Parathyroid adenoma (tissue), 2 donors: ENCODE results near the gene EEPD1.

ENCODE experiments used
- H2AFZ ChIP-seq: fragments of 300-600 bp; sonication (generic); one replicate; pipeline ENCODE4 v1.7.0; 2017; ENCODE audit warnings: antibody characterized with exemption, mild to moderate bottlenecking
- H3K27ac ChIP-seq: fragments of 300-600 bp; sonication (generic); one replicate; pipeline ENCODE4 v1.7.0; 2017
- H3K27me3 ChIP-seq: fragments of 300-600 bp; sonication (generic); one replicate; pipeline ENCODE4 v1.7.0; 2017; ENCODE audit warnings: low read length; ENCODE audit not compliant: control insufficient read depth, insufficient read depth
- H3K36me3 ChIP-seq: fragments of 300-600 bp; sonication (generic); one replicate; pipeline ENCODE4 v1.7.0; 2017; ENCODE audit warnings: low read length; ENCODE audit not compliant: control insufficient read depth, insufficient read depth
- H3K4me1 ChIP-seq: fragments of 300-600 bp; sonication (generic); one replicate; pipeline ENCODE4 v1.7.0; 2017; ENCODE audit warnings: control low read depth
- H3K4me2 ChIP-seq: fragments of 300-600 bp; sonication (generic); one replicate; pipeline ENCODE4 v1.7.0; 2017; ENCODE audit warnings: low read length
- H3K4me3 ChIP-seq: fragments of 300-600 bp; sonication (generic); one replicate; pipeline ENCODE4 v1.7.0; 2017; ENCODE audit warnings: low read depth, low read length
- H3K79me2 ChIP-seq: fragments of 300-600 bp; sonication (generic); one replicate; pipeline ENCODE4 v1.7.0; 2017; ENCODE audit warnings: control low read depth
- H3K9ac ChIP-seq: fragments of 300-600 bp; sonication (generic); one replicate; pipeline ENCODE4 v1.7.0; 2017; ENCODE audit warnings: mild to moderate bottlenecking
- H3K9me3 ChIP-seq: fragments of 300-600 bp; sonication (generic); one replicate; pipeline ENCODE4 v1.7.0; 2017; ENCODE audit warnings: low read length; ENCODE audit not compliant: control insufficient read depth
- CTCF ChIP-seq: fragments of 300-600 bp; sonication (generic); IDR thresholded peaks from one replicate; pipeline ENCODE4 v1.7.0; 2017; ENCODE audit warnings: antibody characterized with exemption, mild to moderate bottlenecking
- donor health status: primary hyperparathyroidism.

Gene EEPD1

GRCh38 chr7:36217961-36218284 is 64.9 kb downstream of the EEPD1 start:
- no peak overlapping the region for H3K4me3 ChIP-seq
- no peaks in the 10 kb centered on the region for H3K9me3 ChIP-seq
- TF ChIP-seq CTCF, result no peak
- no peak overlapping the region for H3K4me2 ChIP-seq
- H3K27ac ChIP-seq, result no peak overlapping the region
- no peaks in the 10 kb centered on the region for H3K36me3 ChIP-seq
- no peaks in the 10 kb centered on the region for H3K4me1 ChIP-seq
- H3K9ac ChIP-seq, result no peak overlapping the region
- no peak overlapping the region for H2AFZ ChIP-seq
- no peaks in the 10 kb centered on the region for H3K79me2 ChIP-seq
- no peaks in the 10 kb centered on the region for H3K27me3 ChIP-seq

GRCh38 chr7:36219429-36219828 is 66.4 kb downstream of the EEPD1 start:
- no peak overlapping the region for H3K4me3 ChIP-seq
- H2AFZ ChIP-seq, result no peak overlapping the region
- H3K27ac ChIP-seq, result no peak overlapping the region
- no peak for TF ChIP-seq CTCF
- H3K9me3 ChIP-seq, result no peaks in the 10 kb centered on the region
- no peaks in the 10 kb centered on the region for H3K4me1 ChIP-seq
- no peaks in the 10 kb centered on the region for H3K36me3 ChIP-seq
- H3K4me2 ChIP-seq, result no peak overlapping the region
- H3K27me3 ChIP-seq, result no peaks in the 10 kb centered on the region
- no peak overlapping the region for H3K9ac ChIP-seq
- no peaks in the 10 kb centered on the region for H3K79me2 ChIP-seq

GRCh38 chr7:36223851-36224250 is 70.8 kb downstream of the EEPD1 start:
- Histone ChIP-seq H3K9me3 (no peaks in the 10 kb centered on the region), H2AFZ (no peak overlapping the region), H3K27me3 (no peaks in the 10 kb centered on the region), H3K79me2 (no peaks in the 10 kb centered on the region), H3K4me3 (no peak overlapping the region), H3K9ac (no peak overlapping the region), H3K4me2 (no peak overlapping the region), H3K36me3 (no peaks in the 10 kb centered on the region), H3K27ac (no peak overlapping the region), H3K4me1 (no peaks in the 10 kb centered on the region)
- TF ChIP-seq CTCF, result no peak

- Histone ChIP-seq H2AFZ (no peak overlapping the region), H3K4me1 (no peaks in the 10 kb centered on the region), H3K9me3 (no peaks in the 10 kb centered on the region), H3K4me3 (no peak overlapping the region), H3K79me2 (no peaks in the 10 kb centered on the region), H3K27me3 (no peaks in the 10 kb centered on the region), H3K36me3 (no peaks in the 10 kb centered on the region), H3K9ac (no peak overlapping the region), H3K27ac (no peak overlapping the region), H3K4me2 (no peak overlapping the region)
- TF ChIP-seq CTCF, result no peak
Observed at GRCh38 chr7:36224934-36225858, 72.1 kb downstream of the EEPD1 start.

GRCh38 chr7:36226151-36226550 is 73.1 kb downstream of the EEPD1 start:
- H3K9ac ChIP-seq, result no peak overlapping the region
- no peaks in the 10 kb centered on the region for H3K79me2 ChIP-seq
- H3K36me3 ChIP-seq, result no peaks in the 10 kb centered on the region
- H3K4me1 ChIP-seq, result no peaks in the 10 kb centered on the region
- no peak overlapping the region for H3K27ac ChIP-seq
- H2AFZ ChIP-seq, result no peak overlapping the region
- H3K9me3 ChIP-seq, result no peaks in the 10 kb centered on the region
- no peak for TF ChIP-seq CTCF
- H3K4me3 ChIP-seq, result no peak overlapping the region
- no peaks in the 10 kb centered on the region for H3K27me3 ChIP-seq
- H3K4me2 ChIP-seq, result no peak overlapping the region
